ENCODE data around the gene PHF21B. TPM values are rescaled to one million over a fixed set of nuclear protein-coding genes. Genes with fewer than 3 reads are reported as not detected.

The PHF21B gene
- total RNA-seq, 1 donor from 2014 or later = not detected

- intact Hi-C loops (cut with DNase I) = no loop called here
- no peak for TF ChIP-seq CTCF (IDR thresholded peaks at IDR 0.05)
- no peak for DNase-seq (ENCODE audit: low spot score in 2 of 2)
- H3K9me3 ChIP-seq = peaks cover 6 to 10% of the 10 kb centered on the region in 2 donors
- no peaks in the 10 kb centered on the region for H3K36me3 ChIP-seq
- no peak overlapping the region for H3K27ac ChIP-seq
- no peaks in the 10 kb centered on the region for H3K27me3 ChIP-seq
- no peaks in the 10 kb centered on the region for H3K4me1 ChIP-seq
- H3K4me3 ChIP-seq = no peak overlapping the region
Observed at GRCh38 chr22:44838316-44839016, 171.3 kb downstream of the PHF21B start.

GRCh38 chr22:44837481-44837880, 172.3 kb downstream of the PHF21B start:
- no peaks in the 10 kb centered on the region for H3K27me3 ChIP-seq
- no peaks in the 10 kb centered on the region for H3K36me3 ChIP-seq
- H3K4me3 ChIP-seq = no peak overlapping the region
- intact Hi-C loops (cut with DNase I) = no loop called here
- TF ChIP-seq CTCF (IDR thresholded peaks at IDR 0.05) = no peak
- no peak for DNase-seq (ENCODE audit: low spot score in 2 of 2)
- H3K4me1 ChIP-seq = no peaks in the 10 kb centered on the region
- H3K9me3 ChIP-seq = peaks cover 6 to 10% of the 10 kb centered on the region in 2 donors
- H3K27ac ChIP-seq = no peak overlapping the region

- H3K4me1 ChIP-seq = no peaks in the 10 kb centered on the region
- no peak for TF ChIP-seq CTCF (IDR thresholded peaks at IDR 0.05)
- H3K4me3 ChIP-seq = no peak overlapping the region
- intact Hi-C loops (cut with DNase I) = no loop called here
- peaks cover 6 to 19% of the 10 kb centered on the region in 2 donors for H3K9me3 ChIP-seq
- no peaks in the 10 kb centered on the region for H3K27me3 ChIP-seq
- H3K36me3 ChIP-seq = no peaks in the 10 kb centered on the region
- H3K27ac ChIP-seq = no peak overlapping the region
- DNase-seq (ENCODE audit: low spot score in 2 of 2) = no peak
Observed at GRCh38 chr22:44834065-44834464, 175.7 kb downstream of the PHF21B start.

GRCh38 chr22:44831885-44832284, 177.9 kb downstream of the PHF21B start:
- no peaks in the 10 kb centered on the region for H3K27me3 ChIP-seq
- no peaks in the 10 kb centered on the region for H3K36me3 ChIP-seq
- H3K4me1 ChIP-seq = no peaks in the 10 kb centered on the region
- DNase-seq (ENCODE audit: low spot score in 2 of 2) = no peak
- no peak overlapping the region for H3K4me3 ChIP-seq
- no peak overlapping the region for H3K27ac ChIP-seq
- intact Hi-C loops (cut with DNase I) = no loop called here
- peaks cover 6 to 19% of the 10 kb centered on the region in 2 donors for H3K9me3 ChIP-seq
- TF ChIP-seq CTCF (IDR thresholded peaks at IDR 0.05) = no peak

Other genes starting within 250 kb of the PHF21B start
- 75.8 TPM for gene NUP50, start 153.9 kb upstream of the PHF21B start, total RNA-seq
- 60.0 TPM for gene KIAA0930, start 230.9 kb upstream of the PHF21B start, total RNA-seq